Mesenchymal stem cell (in vitro differentiated cells and primary cell): ENCODE results near the gene MYO1E.

Source experiments
- DNase-seq: peaks from one replicate; pipeline ENCODE4 v3.0.0-alpha.2; 2013
- H2AFZ ChIP-seq: one replicate; pipeline ENCODE4 v1.6.1; 2013; ENCODE audit warnings: low read depth, mild to moderate bottlenecking, control low read depth, inconsistent platforms, low read length, moderate library complexity
- H2AK5ac ChIP-seq: 2 replicates; pipeline ENCODE4 v1.6.1; 2013; ENCODE audit warnings: low read length, moderate library complexity, mild to moderate bottlenecking, inconsistent platforms; ENCODE audit not compliant: severe bottlenecking
- H2BK120ac ChIP-seq: one replicate; pipeline ENCODE4 v1.6.1; 2013; ENCODE audit warnings: low read depth, mild to moderate bottlenecking, inconsistent platforms, low read length, moderate library complexity
- H2BK12ac ChIP-seq, 2 experiments: one replicate each; pipeline ENCODE4 v1.6.1; 2013; ENCODE audit warnings: inconsistent platforms in 2 of 2, low read length in 2 of 2, mild to moderate bottlenecking in 2 of 2, moderate library complexity in 2 of 2, control low read depth in 1 of 2
- H2BK15ac ChIP-seq: one replicate; pipeline ENCODE4 v1.6.1; 2013; ENCODE audit warnings: mild to moderate bottlenecking, low read depth, inconsistent platforms; ENCODE audit not compliant: poor library complexity, severe bottlenecking
- H2BK5ac ChIP-seq: 2 replicates; pipeline ENCODE4 v1.6.1; 2013; ENCODE audit warnings: low read depth, mild to moderate bottlenecking, low read length, control low read depth, inconsistent platforms; ENCODE audit not compliant: poor library complexity, severe bottlenecking
- H3K14ac ChIP-seq, 2 experiments: one replicate each; pipeline ENCODE4 v1.6.1; 2013; ENCODE audit warnings: inconsistent platforms in 2 of 2, low read length in 2 of 2, control low read depth in 1 of 2, mild to moderate bottlenecking in 1 of 2, moderate library complexity in 1 of 2
- H3K18ac ChIP-seq, 2 experiments: one replicate each; pipeline ENCODE4 v1.6.1; 2013; ENCODE audit warnings: inconsistent platforms in 2 of 2, low read length in 2 of 2, control low read depth in 1 of 2, low read depth in 1 of 2, mild to moderate bottlenecking in 1 of 2
- H3K23ac ChIP-seq, 2 experiments: one replicate each; pipeline ENCODE4 v1.6.1; 2013; ENCODE audit warnings: inconsistent platforms in 2 of 2, low read length in 2 of 2, mild to moderate bottlenecking in 2 of 2, moderate library complexity in 2 of 2, control low read depth in 1 of 2
- H3K27ac ChIP-seq: 2 replicates; pipeline ENCODE4 v1.5.1; 2013; ENCODE audit warnings: mild to moderate bottlenecking, moderate library complexity, low read length, control low read depth, inconsistent platforms; ENCODE audit not compliant: poor library complexity, severe bottlenecking
- H3K27me3 ChIP-seq, 2 experiments: 2 replicates each; pipeline versions ENCODE4 v1.6.1 to v1.7.0; 2013; ENCODE audit warnings: low read length in 2 of 2, mild to moderate bottlenecking in 2 of 2, moderate library complexity in 2 of 2, control low read depth in 1 of 2, inconsistent platforms in 1 of 2; ENCODE audit not compliant: control insufficient read depth in 1 of 2, insufficient read depth in 1 of 2
- H3K36me3 ChIP-seq, 2 experiments: 2 replicates each; pipeline versions ENCODE4 v1.6.1 to v1.7.0; 2013; ENCODE audit warnings: low read length in 2 of 2, control low read depth in 1 of 2, inconsistent platforms in 1 of 2, low read depth in 1 of 2, mild to moderate bottlenecking in 1 of 2; ENCODE audit not compliant: insufficient read depth in 2 of 2, control insufficient read depth in 1 of 2
- H3K4ac ChIP-seq, 2 experiments: one replicate each; pipeline ENCODE4 v1.6.1; 2013; ENCODE audit warnings: inconsistent platforms in 2 of 2, low read length in 2 of 2, mild to moderate bottlenecking in 2 of 2, moderate library complexity in 2 of 2, control low read depth in 1 of 2, low read depth in 1 of 2
- H3K4me1 ChIP-seq: 2 replicates; pipeline ENCODE4 v1.6.1; 2013; ENCODE audit warnings: low read depth, low read length, control low read depth; ENCODE audit not compliant: control insufficient read depth, insufficient read depth
- H3K4me2 ChIP-seq: 2 replicates; pipeline ENCODE4 v1.6.1; 2013; ENCODE audit warnings: low read length, mild to moderate bottlenecking, inconsistent platforms; ENCODE audit not compliant: poor library complexity, severe bottlenecking
- H3K4me3 ChIP-seq, 2 experiments: 2 replicates each; pipeline versions ENCODE4 v1.5.1 to v1.7.0; 2013; ENCODE audit warnings: low read length in 2 of 2, mild to moderate bottlenecking in 2 of 2, control low read depth in 1 of 2, low read depth in 1 of 2; ENCODE audit not compliant: insufficient read depth in 1 of 2
- H3K79me1 ChIP-seq: replicated peaks from 2 replicates; pipeline ENCODE4 v1.6.1; 2013; ENCODE audit warnings: mild to moderate bottlenecking, control low read depth, low read length, inconsistent platforms; ENCODE audit not compliant: poor library complexity, severe bottlenecking
- H3K9ac ChIP-seq: 2 replicates; pipeline ENCODE4 v1.7.0; 2013; ENCODE audit warnings: mild to moderate bottlenecking, low read length, moderate library complexity
- H3K9me3 ChIP-seq: 2 replicates; pipeline ENCODE4 v1.7.0; 2013; ENCODE audit warnings: mild to moderate bottlenecking, low read length; ENCODE audit not compliant: control insufficient read depth
- H4K8ac ChIP-seq: one replicate; pipeline ENCODE4 v1.6.1; 2013; ENCODE audit warnings: inconsistent platforms, mild to moderate bottlenecking, low read length, moderate library complexity
- H4K91ac ChIP-seq: one replicate; pipeline ENCODE4 v1.6.1; 2013; ENCODE audit warnings: mild to moderate bottlenecking, low read length, inconsistent platforms
- WGBS: methylation state at CpG from one replicate; pipeline ENCODE4 v1.1.7; 2013; ENCODE audit warnings: mixed read lengths; 5-methylcytosine and 5-hydroxymethylcytosine counted together

The MYO1E gene

DNA sequence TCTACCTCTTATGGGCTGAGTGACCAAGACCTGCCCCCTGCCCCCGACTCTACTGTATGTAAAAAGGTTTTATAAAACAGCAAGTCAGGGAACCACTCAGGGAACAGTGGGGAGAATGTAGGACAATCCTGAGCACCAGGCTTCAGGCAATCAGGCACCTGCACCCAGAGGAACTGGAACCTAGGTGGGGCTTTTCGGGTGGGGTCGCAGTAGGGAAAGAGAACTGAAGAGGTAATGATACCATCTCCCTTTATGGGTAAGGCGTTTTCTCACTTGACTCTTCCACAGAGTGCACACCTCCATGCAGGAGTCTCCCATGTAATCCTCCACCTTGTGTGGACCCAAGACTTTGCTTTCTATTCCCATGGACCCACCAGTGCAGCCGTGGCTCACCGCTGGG, 45.8 kb downstream of the MYO1E start:
- Histone ChIP-seq H3K23ac (no peak overlapping the region), H3K27me3 (no peaks in the 10 kb centered on the region), H3K9me3 (no peaks in the 10 kb centered on the region), H4K8ac (no peak overlapping the region), H2AFZ (no peak overlapping the region), H3K18ac (no peak overlapping the region), H2BK120ac (no peak overlapping the region), H2AK5ac (peak overlapping the region; percentile 80), H3K27ac (no peak overlapping the region), H3K4me1 (peaks cover 17% of the 10 kb centered on the region), H4K91ac (peak overlapping the region; percentile 40), H3K9ac (no peak overlapping the region), H3K14ac (no peak overlapping the region), H3K4me2 (no peak overlapping the region), H2BK15ac (no peak overlapping the region), H3K36me3 (peaks cover 6 to 48% of the 10 kb centered on the region in 2 experiments), H2BK12ac (no peak overlapping the region), H2BK5ac (no peak overlapping the region), H3K79me1 (peaks cover 12% of the 10 kb centered on the region), H3K4ac (no peak overlapping the region), H3K4me3 (no peak overlapping the region)
- WGBS = 80% methylated on average over 6 of the region's 6 CpGs
- DNase-seq = no peak

DNA sequence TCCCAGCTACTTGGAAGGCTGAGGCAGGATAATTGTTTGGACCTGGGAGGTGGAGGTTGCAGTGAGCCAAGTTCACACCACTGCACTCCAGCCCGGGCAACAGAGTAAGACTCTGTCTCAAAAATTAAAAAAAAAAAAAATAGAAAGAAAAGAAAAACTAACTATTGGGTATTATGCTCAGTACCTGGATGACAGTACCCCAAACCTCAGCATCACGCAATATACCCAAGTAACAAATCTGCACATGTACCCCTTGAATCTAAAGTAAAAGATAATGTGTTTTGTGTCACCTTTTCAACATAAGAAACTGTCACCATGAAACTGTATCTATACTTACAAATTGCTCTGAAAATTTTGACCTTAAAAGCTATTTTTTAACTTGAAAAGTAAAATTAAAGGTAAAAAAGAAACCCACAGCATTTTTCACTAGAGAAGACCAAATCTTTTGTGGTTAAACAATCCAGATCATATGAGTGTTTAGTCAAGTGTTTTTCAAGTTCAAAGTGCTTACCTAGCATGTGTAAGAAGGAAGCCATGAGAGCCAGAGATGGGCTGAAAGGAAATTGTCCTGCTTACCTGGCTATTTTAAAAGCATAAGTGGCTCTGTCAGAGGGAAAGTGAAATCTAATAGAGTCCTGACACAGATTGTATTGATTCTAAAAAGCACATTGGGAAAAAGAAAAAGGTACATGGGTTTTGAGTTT, 50.5 kb downstream of the MYO1E start:
- H4K91ac ChIP-seq = no peak overlapping the region
- H2BK15ac ChIP-seq = no peak overlapping the region
- H3K27me3 ChIP-seq = no peaks in the 10 kb centered on the region
- no peak overlapping the region for H2BK5ac ChIP-seq
- no peak overlapping the region for H2BK12ac ChIP-seq
- H3K9ac ChIP-seq = no peak overlapping the region
- peaks cover 21% of the 10 kb centered on the region for H3K79me1 ChIP-seq
- no peak overlapping the region for H3K4me3 ChIP-seq
- H3K4ac ChIP-seq = no peak overlapping the region
- WGBS = no CpG with 5 or more reads among the region's 2 CpGs
- peaks cover 2 to 60% of the 10 kb centered on the region in 2 experiments for H3K36me3 ChIP-seq
- DNase-seq = no peak
- H3K23ac ChIP-seq = no peak overlapping the region
- peaks cover 10% of the 10 kb centered on the region for H3K4me1 ChIP-seq
- peaks cover 5% of the 10 kb centered on the region for H3K9me3 ChIP-seq
- no peak overlapping the region for H3K27ac ChIP-seq
- H2AK5ac ChIP-seq = no peak overlapping the region
- H4K8ac ChIP-seq = no peak overlapping the region
- H3K4me2 ChIP-seq = no peak overlapping the region
- H3K18ac ChIP-seq = no peak overlapping the region
- no peak overlapping the region for H2AFZ ChIP-seq
- no peak overlapping the region for H2BK120ac ChIP-seq
- no peak overlapping the region for H3K14ac ChIP-seq

DNA sequence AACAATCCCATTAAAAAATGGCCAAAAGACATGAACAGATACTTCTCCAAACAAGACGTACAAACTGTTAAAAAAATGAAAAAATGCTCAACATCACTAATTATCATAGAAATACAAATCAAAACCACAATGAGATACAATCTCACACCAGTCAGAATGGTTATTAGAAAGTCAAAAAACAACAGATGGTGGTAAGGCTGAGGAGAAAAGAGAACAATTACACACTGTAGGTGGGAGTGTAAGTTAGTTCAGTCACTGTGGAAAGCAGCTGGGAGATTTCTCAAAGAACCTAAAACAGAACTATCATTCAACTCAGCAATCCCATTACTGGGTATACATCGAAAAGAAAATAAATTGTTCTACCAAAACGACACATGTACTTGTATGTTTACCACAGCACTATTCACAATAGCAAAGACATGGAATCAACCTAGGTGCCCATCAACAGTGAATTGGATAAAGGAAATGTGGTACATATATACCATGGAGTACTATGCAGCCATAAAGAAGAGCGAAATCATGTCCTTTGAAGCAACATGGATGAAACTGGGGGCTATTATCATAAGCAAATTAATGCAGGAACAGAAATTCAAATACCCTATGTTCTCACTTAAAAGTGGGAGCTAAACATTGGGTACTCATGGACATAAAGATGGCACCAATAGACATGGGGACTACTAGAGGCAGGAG, 51.5 kb downstream of the MYO1E start:
- no peak overlapping the region for H3K23ac ChIP-seq
- H4K91ac ChIP-seq = no peak overlapping the region
- WGBS = 100% methylated on average over 1 of the region's 4 CpGs
- H3K14ac ChIP-seq = no peak overlapping the region
- H3K4me2 ChIP-seq = no peak overlapping the region
- H3K4ac ChIP-seq = no peak overlapping the region
- H3K4me1 ChIP-seq = peaks cover 6% of the 10 kb centered on the region
- no peak overlapping the region for H2AK5ac ChIP-seq
- no peak overlapping the region for H3K4me3 ChIP-seq
- H3K18ac ChIP-seq = no peak overlapping the region
- H3K9me3 ChIP-seq = peaks cover 5% of the 10 kb centered on the region
- H3K36me3 ChIP-seq = peaks cover 0 to 60% of the 10 kb centered on the region in 2 experiments
- no peak for DNase-seq
- H3K27ac ChIP-seq = no peak overlapping the region
- no peak overlapping the region for H2BK12ac ChIP-seq
- H3K27me3 ChIP-seq = no peaks in the 10 kb centered on the region
- H3K79me1 ChIP-seq = peaks cover 23% of the 10 kb centered on the region
- H4K8ac ChIP-seq = no peak overlapping the region
- no peak overlapping the region for H3K9ac ChIP-seq
- H2BK120ac ChIP-seq = no peak overlapping the region
- H2BK15ac ChIP-seq = no peak overlapping the region
- H2AFZ ChIP-seq = no peak overlapping the region
- H2BK5ac ChIP-seq = no peak overlapping the region

DNA sequence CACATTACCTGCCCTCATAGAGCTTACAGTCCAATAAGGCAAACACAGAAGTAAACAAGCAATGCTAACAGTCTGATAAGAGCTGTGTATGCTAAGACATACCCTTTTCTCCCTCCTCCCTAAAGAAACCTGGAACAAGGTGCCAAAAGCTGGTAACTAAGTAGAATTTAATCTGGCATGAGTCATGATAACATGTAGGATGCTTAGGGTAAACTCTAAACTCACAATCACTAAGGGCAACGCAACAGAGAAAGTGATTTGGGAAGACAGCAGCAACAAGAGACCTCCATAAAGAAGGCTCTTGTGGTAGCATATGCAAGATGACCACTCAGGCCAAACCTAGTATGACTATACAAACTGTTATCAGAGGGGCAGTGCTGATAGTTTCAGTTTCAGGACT, 55.5 kb downstream of the MYO1E start:
- Histone ChIP-seq H3K4me1 (peaks cover 10% of the 10 kb centered on the region), H3K18ac (no peak overlapping the region), H2BK12ac (no peak overlapping the region), H4K8ac (no peak overlapping the region), H2AK5ac (peak overlapping the region; percentile 63), H3K27me3 (no peaks in the 10 kb centered on the region), H4K91ac (no peak overlapping the region), H2BK5ac (no peak overlapping the region), H3K9me3 (peaks cover 5% of the 10 kb centered on the region), H2AFZ (no peak overlapping the region), H3K36me3 (peaks cover 0 to 37% of the 10 kb centered on the region in 2 experiments), H3K4ac (no peak overlapping the region), H2BK120ac (no peak overlapping the region), H3K4me3 (no peak overlapping the region), H3K9ac (no peak overlapping the region), H3K14ac (no peak overlapping the region), H3K23ac (no peak overlapping the region), H3K4me2 (no peak overlapping the region), H3K79me1 (peaks cover 11% of the 10 kb centered on the region), H2BK15ac (no peak overlapping the region), H3K27ac (no peak overlapping the region)
- no peak for DNase-seq
- WGBS = 100% methylated on average over 1 of the region's 1 CpG
